Measurements from ENCODE around the gene SLC9A1. TPM values are rescaled to one million over a fixed set of nuclear protein-coding genes. Genes with fewer than 3 reads are reported as not detected.

SLC9A1 gene
- total RNA-seq, 2 experiments from 2014 or later = 14.8 to 15.3 TPM

- Mint-ChIP-seq H3K4me3 (no peak overlapping the region), H3K27me3 (no peaks in the 10 kb centered on the region), H3K27ac (no peak overlapping the region), H3K4me1 (ENCODE audit: low read depth) (no peaks in the 10 kb centered on the region), H3K9me3 (no peaks in the 10 kb centered on the region), H3K36me3 (ENCODE audit: low read depth) (no peaks in the 10 kb centered on the region)
- POLR2A ChIA-PET = no interaction called here
- DNase-seq (no peak), ATAC-seq (no peak)
- no peak for TF ChIP-seq CTCF (IDR thresholded peaks at IDR 0.05)
- intact Hi-C loops (cut with micrococcal nuclease) = no loop called here
- CTCF ChIA-PET = interaction anchor here (1.0 kb wide), 1 partner anchor 21 kb away, joined by 7 read pairs; no protein-coding TSS in a partner anchor
Measured at GRCh38 chr1:27065999-27066630, 88.8 kb downstream of the SLC9A1 start.

GRCh38 chr1:27060891-27061290 lies 94.0 kb downstream of the SLC9A1 start:
- Mint-ChIP-seq H3K4me3 (no peak overlapping the region), H3K9me3 (no peaks in the 10 kb centered on the region), H3K36me3 (ENCODE audit: low read depth) (no peaks in the 10 kb centered on the region), H3K27me3 (no peaks in the 10 kb centered on the region), H3K27ac (no peak overlapping the region), H3K4me1 (ENCODE audit: low read depth) (no peaks in the 10 kb centered on the region)
- intact Hi-C loops (cut with micrococcal nuclease) = no loop called here
- TF ChIP-seq CTCF (IDR thresholded peaks at IDR 0.05) = no peak
- DNase-seq (no peak), ATAC-seq (no peak)
- ChIA-PET POLR2A (no interaction called here), CTCF (interaction anchor here (1.0 to 9.0 kb wide), 3 partner anchors 16 to 235 kb away, joined by 3 to 105 read pairs (median 3); no protein-coding TSS in a partner anchor)

GRCh38 chr1:27058966-27059669 lies 95.8 kb downstream of the SLC9A1 start:
- no peak for DNase-seq
- TF ChIP-seq CTCF (IDR thresholded peaks at IDR 0.05) = no peak
- intact Hi-C loops (cut with micrococcal nuclease) = no loop called here
- Mint-ChIP-seq H3K4me3 (no peak overlapping the region), H3K9me3 (no peaks in the 10 kb centered on the region), H3K27me3 (no peaks in the 10 kb centered on the region), H3K4me1 (ENCODE audit: low read depth) (no peaks in the 10 kb centered on the region), H3K27ac (no peak overlapping the region), H3K36me3 (ENCODE audit: low read depth) (no peaks in the 10 kb centered on the region)
- ATAC-seq = no peak
- ChIA-PET CTCF (interaction anchor here (1.1 to 9.0 kb wide), 2 partner anchors 14 to 43 kb away, joined by 3 to 105 read pairs; no protein-coding TSS in a partner anchor), POLR2A (no interaction called here)

GRCh38 chr1:27057801-27058625 lies 96.9 kb downstream of the SLC9A1 start:
- no peak for TF ChIP-seq CTCF (IDR thresholded peaks at IDR 0.05)
- intact Hi-C loops (cut with micrococcal nuclease) = no loop called here
- H3K4me1 Mint-ChIP-seq (ENCODE audit: low read depth) = no peaks in the 10 kb centered on the region
- ATAC-seq = no peak
- no peak overlapping the region for H3K4me3 Mint-ChIP-seq
- H3K27me3 Mint-ChIP-seq = no peaks in the 10 kb centered on the region
- DNase-seq = no peak
- H3K36me3 Mint-ChIP-seq (ENCODE audit: low read depth) = no peaks in the 10 kb centered on the region
- ChIA-PET CTCF (interaction anchor here (1.0 to 9.0 kb wide), 5 partner anchors 13 to 64 kb away, joined by 3 to 105 read pairs (median 3); partner anchors contain the start of gene TRNP1), POLR2A (interaction anchor here (0.9 kb wide), 1 partner anchor 38 kb away, joined by 3 read pairs; no protein-coding TSS in a partner anchor)
- no peak overlapping the region for H3K27ac Mint-ChIP-seq
- no peaks in the 10 kb centered on the region for H3K9me3 Mint-ChIP-seq
